ENCODE data around the gene SLC37A1.
A peak's percentile ranks its signal among the peaks of the same experiment; 100 is the strongest.
"Not testable (repeated sequence)": the region's sequence is repeated elsewhere in the genome, so short reads cannot be mapped to it uniquely, and the experiment has no call there.

Gene SLC37A1

GRCh38 chr21:42612390-42612789 is 98.7 kb downstream of the SLC37A1 start:
- DNase-seq (ENCODE audit: low read depth): no peak
- no peak overlapping the region for H3K4me3 ChIP-seq (ENCODE audit: low read depth, low read length)
- TF ChIP-seq CTCF (IDR thresholded peaks at IDR 0.05; ENCODE audit: insufficient read depth, low read depth, low read length, missing control alignments): no peak

GRCh38 chr21:42613756-42614155 is 100.1 kb downstream of the SLC37A1 start:
- no peak overlapping the region for H3K4me3 ChIP-seq (ENCODE audit: low read depth, low read length)
- TF ChIP-seq CTCF (IDR thresholded peaks at IDR 0.05; ENCODE audit: insufficient read depth, low read depth, low read length, missing control alignments): no peak
- DNase-seq (ENCODE audit: low read depth): no peak

GRCh38 chr21:42614396-42614795 is 100.7 kb downstream of the SLC37A1 start:
- no peak for DNase-seq (ENCODE audit: low read depth)
- H3K4me3 ChIP-seq (ENCODE audit: low read depth, low read length): no peak overlapping the region
- TF ChIP-seq CTCF (IDR thresholded peaks at IDR 0.05; ENCODE audit: insufficient read depth, low read depth, low read length, missing control alignments): no peak

- TF ChIP-seq CTCF (IDR thresholded peaks at IDR 0.05; ENCODE audit: insufficient read depth, low read depth, low read length, missing control alignments): no peak
- peak; percentile 44 for DNase-seq (ENCODE audit: low read depth)
- no peak overlapping the region for H3K4me3 ChIP-seq (ENCODE audit: low read depth, low read length)
Measured at GRCh38 chr21:42614811-42615351, 101.2 kb downstream of the SLC37A1 start.

GRCh38 chr21:42615377-42615776 is 101.7 kb downstream of the SLC37A1 start:
- H3K4me3 ChIP-seq (ENCODE audit: low read depth, low read length); DNase-seq (ENCODE audit: low read depth): not testable (repeated sequence)

GRCh38 chr21:42615924-42616323 is 102.3 kb downstream of the SLC37A1 start:
- no peak overlapping the region for H3K4me3 ChIP-seq (ENCODE audit: low read depth, low read length)
- DNase-seq (ENCODE audit: low read depth): no peak
- no peak for TF ChIP-seq CTCF (IDR thresholded peaks at IDR 0.05; ENCODE audit: insufficient read depth, low read depth, low read length, missing control alignments)

GRCh38 chr21:42616446-42616845 is 102.8 kb downstream of the SLC37A1 start:
- TF ChIP-seq CTCF (IDR thresholded peaks at IDR 0.05; ENCODE audit: insufficient read depth, low read depth, low read length, missing control alignments): no peak
- H3K4me3 ChIP-seq (ENCODE audit: low read depth, low read length): no peak overlapping the region
- no peak for DNase-seq (ENCODE audit: low read depth)

All from GM12865 (cell line).